NCI-H526 treated with DMSO at 0.1 percent for 48 hours (cell line): ENCODE results near the gene SORBS1.
"Not testable (repeated sequence)": the region's sequence is repeated elsewhere in the genome, so short reads cannot be mapped to it uniquely, and the experiment has no call there.

Source experiments
- DNase-seq: peaks from one replicate; lab custom pipeline; 2025; lab: John Stamatoyannopoulos, UW

SORBS1 gene

DNA sequence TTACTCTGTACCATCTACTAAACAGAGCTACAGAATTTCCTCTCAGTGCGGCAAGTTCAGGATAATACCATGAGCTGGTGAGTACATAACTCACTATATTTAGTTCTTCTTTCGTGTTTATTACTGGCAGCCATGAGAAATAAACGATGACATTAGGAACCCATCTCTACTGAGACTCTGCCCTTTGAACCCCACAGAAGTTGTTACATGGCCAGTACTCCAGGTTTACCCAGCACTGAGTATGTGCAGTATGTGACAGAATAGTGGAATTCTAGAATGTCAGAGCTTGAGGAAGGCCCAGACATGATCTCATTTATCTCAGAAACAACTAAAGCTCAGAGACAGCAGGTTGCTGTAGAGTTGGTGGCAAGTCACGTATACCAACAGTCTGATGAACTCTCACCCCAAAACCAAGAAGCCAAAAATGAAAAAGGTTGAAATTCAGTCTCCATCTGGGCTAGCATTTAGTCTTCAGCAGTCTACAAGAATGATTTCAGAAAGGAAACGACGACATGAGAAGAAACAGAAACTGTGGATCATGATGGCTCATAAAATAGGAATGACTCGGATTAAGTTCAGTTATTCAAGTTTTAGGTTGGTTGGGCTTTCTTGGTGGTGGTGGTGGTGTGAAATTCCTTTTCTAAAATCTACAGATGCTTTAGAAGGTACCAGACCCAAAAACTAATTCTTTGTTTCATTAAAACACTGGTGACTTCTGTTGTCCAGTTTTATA, 78.5 kb downstream of the SORBS1 start:
- no peak for DNase-seq

DNA sequence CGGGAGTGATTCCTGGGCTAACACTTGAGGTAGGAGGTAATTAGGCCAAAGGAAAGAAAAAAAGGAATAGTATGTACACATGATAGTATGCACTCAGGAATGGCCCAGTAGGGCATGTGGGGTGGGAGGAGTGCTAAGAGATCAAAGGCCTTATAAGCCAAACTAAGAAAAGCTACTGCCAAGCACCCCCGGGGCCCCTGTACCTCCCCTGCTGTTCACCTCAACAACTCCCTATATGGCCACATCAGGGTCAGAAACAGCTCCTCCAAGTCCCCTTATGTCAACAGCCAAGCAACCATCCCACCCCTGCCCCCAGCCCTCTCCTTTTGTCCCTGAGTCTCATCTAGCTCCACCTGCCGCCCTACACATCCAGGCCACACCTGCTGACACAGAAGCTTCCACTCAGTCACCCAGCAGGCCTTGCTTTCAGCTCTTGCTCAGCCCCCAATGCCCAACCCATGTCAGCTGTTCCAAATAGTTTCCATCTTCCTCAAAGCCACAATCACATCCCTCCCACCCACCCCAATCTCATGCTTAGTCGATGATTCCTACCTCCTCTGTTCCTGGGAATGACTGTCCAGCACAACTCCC, 80.2 kb downstream of the SORBS1 start:
- no peak for DNase-seq

DNA sequence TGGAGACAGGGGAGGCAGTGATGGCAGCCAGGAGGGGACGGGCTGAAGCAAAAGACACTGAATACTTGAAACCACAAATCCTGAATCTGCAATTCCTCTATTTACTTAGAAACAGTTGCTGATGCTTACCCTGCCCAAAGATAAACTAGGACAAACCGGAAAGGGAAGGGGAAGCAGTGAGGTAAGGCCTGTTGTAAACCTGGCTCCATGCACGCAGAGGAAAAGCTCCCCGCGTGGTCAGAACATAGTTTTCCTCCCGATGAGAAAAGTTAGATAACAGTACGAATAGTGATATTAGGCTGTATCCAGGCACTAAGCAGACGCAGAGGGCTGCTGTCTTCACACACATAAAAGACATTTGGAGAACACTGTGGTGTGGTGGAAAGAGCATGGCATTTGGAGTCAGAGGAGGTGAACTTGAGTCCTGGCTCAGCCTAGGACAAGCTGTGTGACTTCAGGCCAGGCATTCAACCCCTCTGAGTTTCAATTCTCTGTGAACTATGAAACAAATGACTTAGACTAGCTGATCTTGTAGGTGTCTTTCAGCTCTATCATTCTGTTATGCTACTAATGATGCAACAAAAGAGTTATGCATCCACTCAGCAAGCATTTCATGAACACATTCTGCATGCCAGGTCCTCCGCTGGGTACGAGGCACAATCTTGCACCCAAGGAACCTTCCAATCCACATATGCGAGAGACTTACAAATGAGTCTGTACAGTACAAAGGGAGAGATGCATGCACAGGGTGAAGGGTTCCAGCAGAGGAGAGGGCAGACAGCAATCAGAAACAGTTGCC, 80.9 kb downstream of the SORBS1 start:
- no peak for DNase-seq

DNA sequence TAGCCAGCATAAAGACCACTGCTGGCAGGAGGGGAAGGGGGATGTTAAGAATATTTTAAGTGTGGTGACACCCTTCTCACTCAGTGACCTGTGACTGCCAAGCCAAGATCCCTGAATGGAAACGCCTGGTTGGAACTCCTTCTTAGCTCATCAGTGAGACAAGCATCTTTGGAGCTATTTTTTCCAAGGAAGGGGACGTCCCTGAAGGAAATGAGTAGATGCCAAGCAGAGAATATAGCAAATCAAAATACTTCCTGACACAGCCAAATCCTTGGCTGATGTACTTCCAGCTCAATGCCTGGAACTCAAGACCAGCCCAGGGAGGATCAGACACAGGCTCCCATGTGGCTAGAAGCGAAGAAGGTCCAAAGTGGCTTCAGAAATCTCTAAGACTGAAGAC, 82.2 kb downstream of the SORBS1 start:
- DNase-seq, result no peak

DNA sequence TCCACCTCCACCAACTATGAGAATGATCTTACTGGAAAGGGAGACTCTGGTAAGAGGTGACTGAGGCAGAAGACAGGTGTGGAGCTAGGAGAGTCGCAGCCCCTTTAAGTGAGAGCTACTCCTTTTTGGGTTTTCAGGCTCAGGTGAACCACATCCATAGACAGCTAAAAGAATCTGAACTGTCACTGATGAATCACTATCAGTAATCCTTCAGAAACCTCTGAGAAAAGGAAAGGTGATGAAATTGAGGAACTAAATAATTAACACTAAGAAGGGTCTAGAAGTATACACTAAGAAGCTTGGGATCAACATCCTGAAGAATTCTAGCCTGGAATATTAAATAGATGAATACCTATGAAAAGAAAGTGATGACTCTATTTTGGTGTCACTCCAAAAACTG, 83.0 kb downstream of the SORBS1 start:
- no peak for DNase-seq

DNA sequence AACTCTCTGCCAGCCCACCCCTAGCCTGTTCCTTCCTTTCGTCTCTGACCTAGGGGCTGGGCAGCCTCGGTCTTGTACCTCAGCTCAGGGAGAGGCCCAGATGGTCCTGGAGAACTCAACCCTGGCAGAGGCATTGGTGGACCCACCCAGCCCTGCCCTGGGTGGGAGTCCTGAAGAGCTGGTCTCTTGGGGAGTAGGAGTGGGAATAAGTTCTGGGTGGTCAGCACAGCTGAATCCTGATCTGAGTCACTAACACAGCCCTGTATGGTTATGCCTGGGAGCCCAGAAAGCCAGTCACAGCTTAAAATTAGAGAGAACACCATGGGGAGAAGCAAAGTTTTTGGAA, 84.0 kb downstream of the SORBS1 start:
- no peak for DNase-seq

DNA sequence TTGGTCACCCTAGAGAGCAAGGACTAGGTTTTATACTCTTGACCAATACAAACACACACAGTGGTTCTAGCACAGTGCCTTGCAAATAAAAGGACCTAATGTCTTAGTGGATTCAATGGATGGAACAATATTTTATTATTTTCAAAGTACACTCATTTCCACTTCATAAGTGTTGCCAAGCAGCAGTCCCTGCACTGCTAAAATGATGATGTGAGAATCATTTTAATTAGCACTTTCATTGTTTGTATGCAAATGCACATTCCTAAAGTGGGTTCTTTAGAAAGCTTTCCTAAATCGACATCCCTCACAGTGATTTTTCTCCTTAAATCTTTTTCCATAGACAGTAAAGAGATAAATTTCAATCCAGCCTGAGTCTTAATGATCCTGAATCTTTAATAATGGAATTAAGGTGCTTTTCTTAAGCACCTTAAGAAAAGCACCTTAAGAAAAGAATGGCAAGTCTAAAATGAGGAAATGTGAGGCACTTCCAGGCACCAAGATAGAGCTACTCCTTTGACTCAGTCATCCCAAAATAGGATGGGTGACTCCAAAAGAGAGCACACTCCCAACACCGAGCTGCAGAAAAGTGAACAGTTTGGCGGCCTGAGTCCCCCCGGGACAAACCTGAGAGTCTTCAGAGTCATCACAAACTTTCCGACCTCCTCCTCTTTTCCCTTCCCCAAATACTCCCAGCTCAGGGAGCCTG, 84.5 kb downstream of the SORBS1 start:
- DNase-seq, result no peak

DNA sequence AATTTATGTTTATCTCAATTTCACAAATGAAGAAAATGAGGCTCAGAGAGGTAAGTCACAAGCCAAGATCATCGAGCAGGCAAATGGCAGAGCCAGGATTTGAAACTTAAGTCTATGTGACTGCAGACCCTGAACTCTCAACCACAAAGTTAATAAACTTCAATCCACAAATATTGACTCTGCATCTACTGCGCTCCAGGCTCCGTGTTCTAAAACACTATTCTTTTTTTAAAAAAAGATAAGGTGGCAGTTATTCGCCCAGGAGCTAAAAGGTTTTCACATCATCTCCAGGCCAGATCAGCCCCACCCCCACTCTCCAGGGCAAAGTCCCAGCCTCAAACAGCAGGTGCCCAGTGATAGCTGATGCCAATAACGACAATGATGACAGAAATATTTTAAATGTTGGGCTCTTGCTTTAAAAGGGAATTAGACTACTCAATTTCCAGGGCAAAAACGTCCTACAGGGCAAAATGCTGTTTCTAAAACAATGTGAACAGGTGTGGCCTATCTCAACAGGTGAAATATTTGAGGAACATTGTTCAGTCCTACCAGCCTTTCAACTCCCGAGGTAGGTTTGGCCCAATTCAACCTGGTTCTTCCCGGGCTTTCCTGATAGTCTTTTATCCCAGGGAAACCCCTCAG, 85.2 kb downstream of the SORBS1 start:
- DNase-seq, result peak; percentile 4

DNA sequence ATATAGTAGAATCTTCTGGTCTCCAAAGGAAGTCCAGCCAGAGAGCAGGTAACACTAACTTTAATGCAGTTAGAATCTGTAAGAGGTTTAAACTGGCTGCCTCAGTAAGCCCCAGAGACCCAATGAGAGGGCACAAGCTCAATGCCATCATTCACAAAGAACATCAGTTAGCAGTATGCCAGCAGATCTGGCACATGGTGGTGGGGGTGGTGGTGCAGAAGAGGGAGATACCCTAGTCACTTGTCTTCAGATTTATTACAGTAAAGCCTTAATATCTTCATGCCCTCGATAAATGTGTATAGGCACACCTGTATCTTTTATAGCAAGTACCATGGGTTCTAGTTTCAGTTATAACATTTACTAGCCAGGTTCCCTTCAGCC, 86.2 kb downstream of the SORBS1 start:
- no peak for DNase-seq

DNA sequence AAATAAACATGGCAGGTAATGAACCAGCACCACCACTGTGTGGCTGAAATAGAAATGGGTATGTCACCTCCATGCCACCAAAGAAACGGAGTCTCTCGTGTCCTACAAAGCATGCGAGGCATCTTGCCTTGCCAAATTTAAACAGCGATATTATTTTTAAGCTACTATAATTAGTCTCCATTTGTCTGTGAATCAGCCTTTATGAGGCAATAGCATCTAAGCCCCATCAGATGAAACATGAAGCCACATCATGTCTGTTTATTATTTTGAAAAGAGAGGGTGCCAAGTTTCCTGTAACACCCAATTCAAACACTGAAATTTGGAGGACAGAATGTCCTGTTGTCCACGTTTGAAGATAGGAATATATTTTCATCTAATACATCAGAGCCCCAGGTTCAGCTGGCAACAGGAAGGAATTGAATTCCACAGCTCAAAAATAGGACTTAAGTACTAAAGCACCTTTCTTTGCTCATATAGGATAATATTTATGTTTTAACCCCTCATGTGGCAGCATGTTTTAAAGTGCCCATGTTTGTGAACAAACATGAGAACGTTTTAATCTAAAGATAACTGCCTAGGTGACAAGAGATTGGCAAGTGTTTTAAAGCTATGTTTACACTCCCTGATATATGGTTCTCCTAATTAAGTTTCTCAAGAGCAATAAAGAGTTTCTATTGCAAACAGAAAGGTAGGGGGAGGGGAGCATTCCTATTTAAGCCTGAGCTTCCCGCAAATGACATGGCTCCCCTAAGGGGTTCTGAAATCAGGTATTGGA, 86.8 kb downstream of the SORBS1 start:
- DNase-seq, result no peak

DNA sequence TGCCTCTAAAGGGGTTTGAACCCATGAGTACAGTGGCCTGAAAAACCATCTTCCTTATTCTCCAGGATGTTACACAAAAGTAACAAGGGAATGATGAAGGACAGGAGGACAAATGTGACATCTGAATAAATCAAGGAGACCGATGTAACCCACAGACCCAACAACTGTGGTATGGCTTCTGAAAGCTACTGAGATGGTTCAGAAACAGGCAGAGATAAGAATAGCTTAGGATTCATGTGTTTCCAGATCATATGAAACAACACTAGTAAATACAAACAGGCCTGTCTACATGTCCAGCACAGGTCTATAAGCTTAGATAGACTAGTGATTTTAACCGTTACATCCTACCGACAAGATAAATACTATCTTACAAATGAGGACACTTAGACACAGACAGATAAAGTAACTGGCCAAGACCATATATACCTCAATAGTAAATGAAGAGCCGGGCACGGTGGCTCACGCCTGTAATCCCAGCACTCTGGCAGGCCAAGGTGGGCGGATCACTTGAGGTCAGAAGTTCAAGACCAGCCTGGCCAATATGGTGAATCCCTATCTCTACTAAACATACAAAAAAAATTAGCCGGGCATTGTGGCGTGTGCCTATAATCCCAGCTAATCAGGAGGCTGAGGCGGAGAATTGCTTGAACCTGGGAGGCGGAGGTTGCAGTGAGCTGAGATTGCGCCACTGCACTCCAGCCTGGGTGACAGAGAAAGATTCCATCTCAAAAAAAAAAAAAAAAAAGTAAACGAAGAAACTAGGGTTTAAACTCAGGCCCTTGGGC, 88.7 kb downstream of the SORBS1 start:
- DNase-seq, result no peak

DNA sequence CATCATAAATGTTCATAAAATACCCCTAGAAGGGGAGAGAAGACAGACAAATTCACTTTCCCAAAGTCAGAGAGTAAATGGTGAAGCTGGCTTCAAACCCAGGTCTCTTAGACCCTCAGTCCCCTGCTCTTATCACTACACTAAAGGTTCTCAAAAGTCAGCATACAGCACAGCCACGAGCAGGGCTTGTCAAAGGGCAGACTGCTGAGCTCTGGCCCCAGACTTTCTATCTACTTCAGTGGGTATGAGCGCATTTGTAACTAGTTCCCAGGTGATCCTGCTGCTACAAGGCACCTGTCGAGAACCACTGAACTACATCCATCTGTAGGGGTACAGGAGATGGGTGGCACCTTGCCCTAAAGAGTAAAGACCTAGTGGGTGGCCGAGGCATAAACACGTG, 91.5 kb downstream of the SORBS1 start:
- no peak for DNase-seq

DNA sequence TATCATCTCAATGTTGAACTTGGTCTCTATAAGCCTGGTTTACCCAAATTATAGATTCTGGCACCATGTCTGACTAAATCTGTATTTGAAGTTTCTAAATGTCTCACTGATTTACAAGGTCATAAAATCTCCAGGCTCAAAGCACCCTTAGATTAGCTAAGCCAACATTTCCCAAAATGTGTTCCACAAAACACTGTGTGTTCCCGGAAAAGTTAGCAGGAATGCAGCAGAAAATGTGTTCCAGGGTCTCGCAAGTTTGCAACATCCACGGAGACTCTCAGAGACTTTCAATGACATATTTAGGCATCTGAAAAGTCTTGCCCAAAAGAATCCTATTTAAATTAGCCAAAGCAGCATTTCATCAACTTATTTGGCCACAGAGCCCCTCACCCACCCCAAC, 91.9 kb downstream of the SORBS1 start:
- DNase-seq, result no peak

DNA sequence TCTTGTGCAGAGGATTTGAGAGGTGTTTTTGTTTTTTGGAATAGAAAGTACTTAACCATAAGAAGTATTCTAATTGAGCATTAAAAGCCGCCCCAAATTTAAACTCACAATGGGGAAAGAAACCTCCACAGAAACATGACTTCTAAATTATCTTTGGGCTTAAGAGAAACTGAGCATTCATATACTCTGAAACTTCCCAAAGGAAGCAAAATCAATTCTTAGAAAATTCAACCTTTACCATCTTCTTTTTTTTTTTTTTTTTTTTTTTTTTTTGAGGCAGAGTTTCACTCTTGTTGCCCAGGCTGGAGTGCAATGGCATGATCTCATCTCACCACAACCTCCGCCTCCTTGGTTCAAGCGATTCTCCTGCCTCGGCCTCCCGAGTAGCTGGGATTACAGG, 93.5 kb downstream of the SORBS1 start:
- DNase-seq, result not testable (repeated sequence)

DNA sequence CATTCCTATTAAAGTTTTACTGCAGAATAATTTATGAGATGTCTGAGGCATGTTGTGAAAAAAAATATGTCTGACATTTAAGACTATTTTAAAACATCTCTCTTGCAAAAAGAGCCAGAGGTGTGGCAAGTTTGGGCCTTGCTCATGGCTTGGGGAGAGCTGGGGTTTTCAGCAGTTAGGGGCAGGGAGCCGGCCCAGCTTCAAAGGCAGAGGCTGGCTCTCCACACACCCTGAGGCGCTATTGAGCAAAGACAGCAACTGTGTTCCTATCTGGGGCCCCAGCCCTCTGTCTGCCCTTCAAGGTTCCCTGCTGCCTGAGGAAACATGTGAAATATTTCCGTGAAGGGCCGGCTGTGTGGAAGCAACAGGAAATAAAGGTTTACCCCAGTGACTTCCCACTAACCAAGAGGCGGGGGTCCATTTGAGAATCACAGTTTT, 94.0 kb downstream of the SORBS1 start:
- peak; percentile 9 for DNase-seq

DNA sequence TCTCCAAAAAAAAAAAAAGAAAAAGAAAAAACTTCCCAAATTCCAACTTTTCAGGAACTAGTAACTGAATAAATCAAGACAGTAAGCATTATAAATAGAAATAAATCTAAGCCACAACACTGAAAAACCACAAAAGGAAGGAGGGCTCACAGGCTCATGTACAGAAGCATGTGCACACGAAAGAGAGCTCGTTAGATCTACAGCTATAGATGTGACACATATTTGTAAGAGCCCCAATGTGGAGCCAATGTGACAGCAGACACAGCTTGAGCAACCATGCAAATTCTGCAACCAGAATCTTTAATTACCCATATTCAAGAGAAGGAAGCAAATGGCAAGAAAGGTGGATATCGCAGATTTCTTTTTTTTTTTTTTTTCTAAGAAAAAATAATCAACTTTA, 94.7 kb downstream of the SORBS1 start:
- DNase-seq, result no peak

DNA sequence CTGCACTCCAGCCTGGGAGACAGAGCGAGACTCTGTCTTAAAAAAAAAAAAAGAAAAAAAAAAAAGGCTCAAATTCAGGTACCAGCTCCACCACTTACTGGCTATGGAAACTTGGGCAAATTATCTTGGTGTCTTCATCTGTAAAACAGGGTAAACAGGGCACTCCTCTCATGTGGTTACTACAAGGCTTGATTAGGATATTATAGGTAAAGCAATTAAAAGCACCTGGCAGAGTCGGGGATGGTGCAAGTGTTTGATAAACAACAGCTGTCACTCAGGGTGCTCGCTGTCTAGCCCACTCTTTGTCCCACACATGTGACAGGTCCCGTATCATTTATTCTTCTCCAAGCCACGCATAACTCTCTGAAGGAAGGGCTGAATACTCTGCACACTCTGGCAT, 96.9 kb downstream of the SORBS1 start:
- no peak for DNase-seq

DNA sequence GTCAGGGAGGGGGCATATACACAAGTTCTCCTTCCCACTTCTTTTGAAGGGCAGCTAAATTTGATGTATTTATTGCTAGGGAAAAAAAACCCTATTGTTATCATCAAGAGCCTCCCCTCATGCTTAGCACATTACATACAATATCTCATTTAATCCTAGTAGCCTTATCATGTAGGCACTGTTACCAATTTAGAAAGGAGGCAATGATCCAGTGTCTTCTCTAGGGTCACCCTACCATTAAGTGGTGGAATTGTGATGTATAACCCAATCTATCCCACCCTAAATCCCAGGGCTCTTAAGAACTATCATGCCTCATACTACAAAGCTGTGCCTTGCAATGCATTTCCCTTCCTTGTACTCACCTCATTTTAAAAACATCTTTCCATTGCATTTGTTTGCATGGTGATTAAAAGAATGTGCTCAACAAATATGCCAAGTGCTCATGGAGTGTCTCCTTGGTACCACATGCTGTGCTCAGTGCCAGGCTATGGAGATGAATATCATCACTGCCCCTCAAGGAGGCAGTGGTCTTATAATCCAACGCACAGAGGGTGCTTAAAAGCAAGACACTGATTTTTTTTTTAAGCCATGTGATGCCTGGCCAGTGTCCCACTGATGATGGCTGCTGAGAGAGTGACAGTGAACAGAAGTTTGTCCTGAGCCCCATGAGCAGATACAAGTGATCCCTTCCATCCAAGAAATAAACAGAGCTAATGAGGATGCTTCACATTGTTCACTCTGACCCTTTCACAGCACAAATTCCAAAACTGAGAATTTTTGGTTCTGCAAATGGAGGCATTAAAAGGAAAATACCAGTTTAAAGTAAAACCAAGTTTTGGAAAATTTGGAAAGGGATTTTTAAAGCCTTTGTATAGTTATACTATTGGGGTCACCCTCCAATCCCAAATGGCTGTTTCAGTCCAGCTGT, 98.2 kb downstream of the SORBS1 start:
- no peak for DNase-seq

DNA sequence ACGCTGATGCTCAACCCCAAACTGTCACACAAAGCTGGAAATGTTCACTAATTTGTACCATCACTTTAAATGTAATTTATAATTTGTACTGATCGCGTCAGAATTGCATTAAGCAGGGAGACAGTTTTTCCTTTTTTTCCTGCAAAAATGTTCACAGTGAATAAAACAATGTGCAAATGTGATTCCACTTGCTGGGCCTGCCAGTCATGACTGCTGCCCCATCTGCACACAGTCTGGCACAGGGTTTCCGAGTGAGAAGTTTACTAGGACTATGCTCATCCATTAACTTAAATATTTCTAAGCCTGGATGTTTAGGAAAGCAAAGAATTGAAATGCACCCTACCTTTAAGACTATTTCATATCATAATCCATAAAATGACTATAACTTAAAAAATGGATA, 99.6 kb downstream of the SORBS1 start:
- DNase-seq, result no peak
